Eye (tissue), 1 donor: ENCODE results near the gene SENP7.
"Not testable (repeated sequence)": the region's sequence is repeated elsewhere in the genome, so short reads cannot be mapped to it uniquely, and the experiment has no call there.

Experiments
- DNase-seq: peaks from one replicate; pipeline ENCODE4 v3.0.0-alpha.2; 2015

The SENP7 gene

GRCh38 chr3:101453961-101454360 is 59.1 kb downstream of the SENP7 start:
- no peak for DNase-seq

GRCh38 chr3:101438641-101439040 is 74.4 kb downstream of the SENP7 start:
- not testable (repeated sequence) for DNase-seq

GRCh38 chr3:101433652-101434051 is 79.4 kb downstream of the SENP7 start:
- no peak for DNase-seq

- DNase-seq: no peak
Measured at GRCh38 chr3:101423984-101424888, 88.8 kb downstream of the SENP7 start.

GRCh38 chr3:101418851-101419250 is 94.2 kb downstream of the SENP7 start:
- no peak for DNase-seq

GRCh38 chr3:101414121-101414520 is 98.9 kb downstream of the SENP7 start:
- no peak for DNase-seq

- no peak for DNase-seq
Measured at GRCh38 chr3:101413656-101414055, 99.4 kb downstream of the SENP7 start.

- no peak for DNase-seq
Measured at GRCh38 chr3:101391413-101391950, 121.5 kb downstream of the SENP7 start.

- DNase-seq: no peak
Measured at GRCh38 chr3:101388706-101389105, 124.3 kb downstream of the SENP7 start.

GRCh38 chr3:101387351-101387750 is 125.7 kb downstream of the SENP7 start:
- DNase-seq: no peak

GRCh38 chr3:101384426-101384825 is 128.6 kb downstream of the SENP7 start:
- no peak for DNase-seq

GRCh38 chr3:101383656-101384055 is 129.4 kb downstream of the SENP7 start:
- DNase-seq: no peak

GRCh38 chr3:101383156-101383575 is 129.8 kb downstream of the SENP7 start:
- DNase-seq: peak; percentile 41

GRCh38 chr3:101381809-101382208 is 131.2 kb downstream of the SENP7 start:
- peak; percentile 35 for DNase-seq

- no peak for DNase-seq
Measured at GRCh38 chr3:101379658-101380376, 133.2 kb downstream of the SENP7 start.

- DNase-seq: no peak
Measured at GRCh38 chr3:101377796-101378195, 135.2 kb downstream of the SENP7 start.

GRCh38 chr3:101377209-101377608 is 135.8 kb downstream of the SENP7 start:
- DNase-seq: no peak

GRCh38 chr3:101375586-101375985 is 137.4 kb downstream of the SENP7 start:
- no peak for DNase-seq

- no peak for DNase-seq
Measured at GRCh38 chr3:101362406-101362805, 150.6 kb downstream of the SENP7 start.

- DNase-seq: no peak
Measured at GRCh38 chr3:101351829-101352228, 161.2 kb downstream of the SENP7 start.

- no peak for DNase-seq
Measured at GRCh38 chr3:101340591-101340990, 172.4 kb downstream of the SENP7 start.

- no peak for DNase-seq
Measured at GRCh38 chr3:101333883-101334282, 179.1 kb downstream of the SENP7 start.

- DNase-seq: no peak
Measured at GRCh38 chr3:101329016-101329673, 183.9 kb downstream of the SENP7 start.
